ENCODE measurements around the gene PTRH1.

PTRH1 gene

DNA sequence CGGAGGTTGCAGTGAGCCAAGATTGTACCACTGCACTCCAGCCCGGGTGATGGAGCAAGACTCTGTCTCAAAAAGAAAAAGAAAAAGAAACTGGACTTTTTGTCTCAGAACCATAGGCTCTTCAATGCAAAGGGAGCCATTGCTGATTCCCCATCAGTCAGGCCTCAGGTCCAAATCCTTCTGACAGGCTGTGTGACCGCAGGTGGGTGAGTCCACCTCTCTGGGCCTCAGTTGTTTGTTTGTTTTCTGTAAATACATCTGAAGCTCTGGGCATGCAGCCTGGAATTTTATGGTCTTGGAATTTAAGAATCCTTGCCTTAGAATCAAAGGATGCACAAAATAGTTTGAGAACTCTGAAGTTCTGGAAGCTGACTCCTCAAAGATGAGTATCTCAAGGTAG lies 40.8 kb upstream of the PTRH1 start:
- DNase-seq (ENCODE audit: low read depth) = no peak
- no peak overlapping the region for H3K4me3 ChIP-seq (ENCODE audit: low read depth, low read length)
- TF ChIP-seq, protein P1, sequence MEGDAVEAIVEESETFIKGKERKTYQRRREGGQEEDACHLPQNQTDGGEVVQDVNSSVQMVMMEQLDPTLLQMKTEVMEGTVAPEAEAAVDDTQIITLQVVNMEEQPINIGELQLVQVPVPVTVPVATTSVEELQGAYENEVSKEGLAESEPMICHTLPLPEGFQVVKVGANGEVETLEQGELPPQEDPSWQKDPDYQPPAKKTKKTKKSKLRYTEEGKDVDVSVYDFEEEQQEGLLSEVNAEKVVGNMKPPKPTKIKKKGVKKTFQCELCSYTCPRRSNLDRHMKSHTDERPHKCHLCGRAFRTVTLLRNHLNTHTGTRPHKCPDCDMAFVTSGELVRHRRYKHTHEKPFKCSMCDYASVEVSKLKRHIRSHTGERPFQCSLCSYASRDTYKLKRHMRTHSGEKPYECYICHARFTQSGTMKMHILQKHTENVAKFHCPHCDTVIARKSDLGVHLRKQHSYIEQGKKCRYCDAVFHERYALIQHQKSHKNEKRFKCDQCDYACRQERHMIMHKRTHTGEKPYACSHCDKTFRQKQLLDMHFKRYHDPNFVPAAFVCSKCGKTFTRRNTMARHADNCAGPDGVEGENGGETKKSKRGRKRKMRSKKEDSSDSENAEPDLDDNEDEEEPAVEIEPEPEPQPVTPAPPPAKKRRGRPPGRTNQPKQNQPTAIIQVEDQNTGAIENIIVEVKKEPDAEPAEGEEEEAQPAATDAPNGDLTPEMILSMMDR (IDR thresholded peaks at IDR 0.05; ENCODE audit: low read depth, low read length, missing control alignments) = no peak
- in situ Hi-C loops (cut with HindIII; ENCODE audit: low sequenced_read_pairs) = no loop called here

DNA sequence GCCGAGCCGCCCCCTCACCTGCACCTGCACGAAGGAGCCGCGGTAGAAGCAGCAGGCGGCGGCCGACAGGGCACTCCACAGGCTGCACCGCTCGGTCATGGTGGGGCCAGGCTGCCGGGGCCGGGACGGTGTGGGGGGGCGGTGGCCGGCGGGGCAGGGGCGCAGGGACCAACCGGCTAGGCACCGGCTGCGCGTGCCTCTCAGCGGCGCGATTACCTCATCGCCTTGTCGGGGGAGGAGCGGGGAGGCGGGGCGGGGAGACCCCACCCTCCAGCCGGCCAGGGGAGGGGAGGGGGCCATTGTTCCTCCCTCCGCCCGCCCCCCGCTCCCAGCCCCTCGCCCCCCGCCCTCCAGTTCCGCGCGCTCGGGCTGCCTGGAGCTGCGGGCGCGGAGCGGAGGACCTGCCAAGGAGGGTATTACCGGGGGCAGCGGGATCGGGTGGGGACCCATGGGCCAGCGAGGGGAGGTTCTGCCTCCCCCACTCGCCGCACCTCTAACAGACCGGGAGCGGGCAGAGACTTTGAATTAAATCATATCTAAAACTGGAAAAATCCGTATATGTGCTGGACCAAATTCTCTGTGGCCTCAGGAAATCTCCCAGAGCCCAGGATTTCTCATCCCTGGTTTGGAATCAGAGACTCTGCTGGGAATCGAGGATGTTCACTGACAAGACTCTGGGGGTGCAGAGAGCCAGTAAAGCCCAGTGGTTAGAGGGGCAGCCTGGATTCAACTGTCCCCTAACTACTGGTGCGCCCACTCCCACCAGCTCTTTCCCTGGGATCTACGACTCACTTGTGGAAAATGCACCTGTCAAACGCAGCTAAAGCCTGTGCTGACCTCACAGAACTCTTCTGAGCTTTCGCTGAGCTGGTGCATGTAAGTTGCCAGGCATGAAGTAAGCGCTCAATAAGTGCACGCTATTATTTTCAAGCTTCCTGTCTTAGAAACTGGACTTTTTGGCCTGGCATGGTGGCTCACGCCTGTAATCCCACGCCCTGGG lies 39.9 kb upstream of the PTRH1 start:
- no peak for DNase-seq (ENCODE audit: low read depth)
- in situ Hi-C loops (cut with HindIII; ENCODE audit: low sequenced_read_pairs) = no loop called here
- TF ChIP-seq, protein P1 (IDR thresholded peaks at IDR 0.05; ENCODE audit: low read depth, low read length, missing control alignments) = no peak
- H3K4me3 ChIP-seq (ENCODE audit: low read depth, low read length) = no peak overlapping the region

DNA sequence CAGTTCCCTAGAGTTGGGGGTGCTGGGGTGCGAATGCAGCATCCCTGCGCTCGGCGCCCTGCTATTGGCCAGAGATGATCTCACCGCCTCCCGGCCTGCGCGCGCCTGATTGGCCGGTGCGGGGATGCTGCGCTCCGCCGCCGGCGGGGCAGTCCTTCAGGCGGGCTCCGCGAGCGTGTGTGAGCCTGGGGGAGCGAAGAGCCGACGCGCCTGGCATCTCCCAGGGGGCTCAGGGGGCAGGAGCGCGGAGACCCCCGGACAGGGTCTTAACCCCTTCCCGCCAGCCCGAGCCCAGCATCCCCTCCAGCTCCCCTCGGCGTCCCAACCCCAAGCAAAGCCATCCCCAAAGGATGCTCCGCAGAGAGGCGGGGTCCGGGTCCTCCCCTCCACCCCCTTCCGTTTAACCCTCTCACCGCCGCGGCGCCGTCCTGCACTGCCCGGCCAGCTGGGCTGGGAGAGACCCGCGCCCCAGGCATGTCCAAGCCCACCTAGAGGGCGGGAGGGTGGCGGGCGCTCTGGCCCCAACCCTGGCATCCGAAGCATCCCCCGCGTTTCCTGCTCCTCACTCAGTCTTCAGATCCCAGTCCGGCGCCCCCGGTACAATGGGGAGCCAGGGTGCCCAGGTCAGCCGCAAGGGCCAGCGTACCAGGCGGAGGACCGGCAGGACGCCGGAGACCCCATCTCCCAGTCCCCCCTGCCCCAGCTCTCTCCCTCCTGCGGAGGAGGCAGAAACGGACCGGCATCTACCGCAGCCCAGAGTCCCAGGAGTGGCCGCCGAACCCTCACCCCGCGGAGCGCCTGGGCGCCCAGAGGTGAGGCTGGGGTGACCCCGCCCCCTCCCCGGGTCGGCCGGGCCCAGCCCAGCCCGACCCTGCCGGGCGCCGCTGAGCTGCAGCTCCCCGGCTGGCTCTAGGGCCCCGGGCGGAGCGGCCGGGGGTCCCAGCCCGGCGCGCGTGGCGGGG lies 38.9 kb upstream of the PTRH1 start:
- TF ChIP-seq, protein P1 (IDR thresholded peaks at IDR 0.05; ENCODE audit: low read depth, low read length, missing control alignments) = no peak
- H3K4me3 ChIP-seq (ENCODE audit: low read depth, low read length) = no peak overlapping the region
- in situ Hi-C loops (cut with HindIII; ENCODE audit: low sequenced_read_pairs) = no loop called here
- DNase-seq (ENCODE audit: low read depth) = no peak

DNA sequence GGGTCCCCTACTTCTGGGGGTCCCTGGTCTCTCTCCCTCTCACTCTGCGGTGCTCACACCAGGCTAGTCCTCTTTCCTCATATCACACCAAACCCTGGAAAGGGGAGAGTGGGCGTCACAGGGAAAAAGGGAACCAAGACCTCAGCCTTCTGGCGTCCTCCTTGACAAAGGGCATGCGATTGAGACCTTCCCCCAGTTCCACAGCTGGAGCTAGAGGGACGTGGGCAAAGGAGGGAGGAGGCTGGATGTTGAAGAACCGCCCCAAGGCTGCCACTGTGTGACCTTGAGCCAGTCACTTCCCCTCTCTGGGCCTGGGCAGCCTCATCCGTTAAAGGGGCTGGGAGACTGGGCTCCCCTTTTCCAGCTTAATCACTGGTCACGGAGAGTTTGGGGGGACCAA lies 38.2 kb upstream of the PTRH1 start:
- TF ChIP-seq, protein P1 (IDR thresholded peaks at IDR 0.05; ENCODE audit: low read depth, low read length, missing control alignments) = no peak
- no peak for DNase-seq (ENCODE audit: low read depth)
- no peak overlapping the region for H3K4me3 ChIP-seq (ENCODE audit: low read depth, low read length)
- in situ Hi-C loops (cut with HindIII; ENCODE audit: low sequenced_read_pairs) = no loop called here

DNA sequence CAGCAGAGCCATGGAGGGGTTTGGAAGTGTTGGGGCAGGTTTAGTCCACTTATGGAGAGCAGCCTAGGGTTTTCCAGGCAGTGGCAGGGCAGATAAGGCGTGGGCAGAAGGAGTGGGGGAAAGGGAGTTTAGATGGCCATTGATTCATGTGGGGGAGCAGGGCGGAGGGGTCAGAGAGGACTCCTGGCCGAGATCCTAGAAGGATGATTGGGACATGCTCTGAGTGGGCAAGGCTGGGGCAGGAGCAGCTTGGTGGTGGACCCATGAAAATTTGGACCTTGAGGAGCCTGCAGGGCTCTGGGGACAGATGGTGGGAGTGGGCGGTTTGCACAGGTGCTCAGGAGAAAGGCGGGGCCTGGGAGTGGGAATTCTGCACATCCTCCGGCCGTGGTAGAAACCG lies 37.7 kb upstream of the PTRH1 start:
- in situ Hi-C loops (cut with HindIII; ENCODE audit: low sequenced_read_pairs) = no loop called here
- TF ChIP-seq, protein P1 (IDR thresholded peaks at IDR 0.05; ENCODE audit: low read depth, low read length, missing control alignments) = no peak
- DNase-seq (ENCODE audit: low read depth) = no peak
- no peak overlapping the region for H3K4me3 ChIP-seq (ENCODE audit: low read depth, low read length)

Measured in astrocyte of the cerebellum (primary cell).